ENCODE measurements around the gene KRT40.

DNA sequence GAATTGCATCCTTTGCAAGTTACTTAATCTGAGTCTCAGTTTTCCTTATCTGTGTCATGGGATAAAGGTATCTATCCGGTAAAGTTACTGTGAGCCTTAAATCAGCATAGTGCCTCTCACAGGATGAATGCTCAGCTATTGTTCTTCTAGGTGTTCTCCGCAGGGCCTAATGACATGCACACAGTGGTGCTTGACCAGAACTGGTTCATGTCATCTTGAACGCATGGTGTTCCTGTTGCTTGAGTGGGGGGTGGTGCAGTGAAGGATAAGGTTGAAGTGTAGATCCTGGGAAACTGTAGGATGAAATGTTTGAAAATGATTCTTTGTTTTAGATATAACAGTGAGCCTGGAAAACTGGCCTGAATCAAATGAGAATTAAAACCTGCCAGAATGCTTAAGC lies 4.0 kb downstream of the KRT40 start:
- TF ChIP-seq POLR2AphosphoS5 (IDR thresholded peaks at IDR 0.05; ENCODE audit: low read depth, low read length), result no peak
- TF ChIP-seq, protein P1, sequence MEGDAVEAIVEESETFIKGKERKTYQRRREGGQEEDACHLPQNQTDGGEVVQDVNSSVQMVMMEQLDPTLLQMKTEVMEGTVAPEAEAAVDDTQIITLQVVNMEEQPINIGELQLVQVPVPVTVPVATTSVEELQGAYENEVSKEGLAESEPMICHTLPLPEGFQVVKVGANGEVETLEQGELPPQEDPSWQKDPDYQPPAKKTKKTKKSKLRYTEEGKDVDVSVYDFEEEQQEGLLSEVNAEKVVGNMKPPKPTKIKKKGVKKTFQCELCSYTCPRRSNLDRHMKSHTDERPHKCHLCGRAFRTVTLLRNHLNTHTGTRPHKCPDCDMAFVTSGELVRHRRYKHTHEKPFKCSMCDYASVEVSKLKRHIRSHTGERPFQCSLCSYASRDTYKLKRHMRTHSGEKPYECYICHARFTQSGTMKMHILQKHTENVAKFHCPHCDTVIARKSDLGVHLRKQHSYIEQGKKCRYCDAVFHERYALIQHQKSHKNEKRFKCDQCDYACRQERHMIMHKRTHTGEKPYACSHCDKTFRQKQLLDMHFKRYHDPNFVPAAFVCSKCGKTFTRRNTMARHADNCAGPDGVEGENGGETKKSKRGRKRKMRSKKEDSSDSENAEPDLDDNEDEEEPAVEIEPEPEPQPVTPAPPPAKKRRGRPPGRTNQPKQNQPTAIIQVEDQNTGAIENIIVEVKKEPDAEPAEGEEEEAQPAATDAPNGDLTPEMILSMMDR (IDR thresholded peaks at IDR 0.05), result no peak
